Measurements from ENCODE around the gene RPS6KB2.

GRCh38 chr11:67416416-67417335 lies 11.6 kb upstream of the RPS6KB2 start:
- TF ChIP-seq, protein P1, sequence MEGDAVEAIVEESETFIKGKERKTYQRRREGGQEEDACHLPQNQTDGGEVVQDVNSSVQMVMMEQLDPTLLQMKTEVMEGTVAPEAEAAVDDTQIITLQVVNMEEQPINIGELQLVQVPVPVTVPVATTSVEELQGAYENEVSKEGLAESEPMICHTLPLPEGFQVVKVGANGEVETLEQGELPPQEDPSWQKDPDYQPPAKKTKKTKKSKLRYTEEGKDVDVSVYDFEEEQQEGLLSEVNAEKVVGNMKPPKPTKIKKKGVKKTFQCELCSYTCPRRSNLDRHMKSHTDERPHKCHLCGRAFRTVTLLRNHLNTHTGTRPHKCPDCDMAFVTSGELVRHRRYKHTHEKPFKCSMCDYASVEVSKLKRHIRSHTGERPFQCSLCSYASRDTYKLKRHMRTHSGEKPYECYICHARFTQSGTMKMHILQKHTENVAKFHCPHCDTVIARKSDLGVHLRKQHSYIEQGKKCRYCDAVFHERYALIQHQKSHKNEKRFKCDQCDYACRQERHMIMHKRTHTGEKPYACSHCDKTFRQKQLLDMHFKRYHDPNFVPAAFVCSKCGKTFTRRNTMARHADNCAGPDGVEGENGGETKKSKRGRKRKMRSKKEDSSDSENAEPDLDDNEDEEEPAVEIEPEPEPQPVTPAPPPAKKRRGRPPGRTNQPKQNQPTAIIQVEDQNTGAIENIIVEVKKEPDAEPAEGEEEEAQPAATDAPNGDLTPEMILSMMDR (IDR thresholded peaks at IDR 0.05; ENCODE audit: extremely low read depth in 1 of 2, insufficient read depth in 1 of 2, low read depth in 1 of 2, low read length in 2 of 2), result no peak
- TF ChIP-seq EZH2 (IDR thresholded peaks at IDR 0.05; ENCODE audit: borderline replicate concordance, low read depth, low read length, severe bottlenecking), result no peak
- TF ChIP-seq POLR2A (IDR thresholded peaks at IDR 0.05; ENCODE audit: low read depth, low read length), result no peak
- TF ChIP-seq POLR2AphosphoS5 (IDR thresholded peaks at IDR 0.05; ENCODE audit: insufficient read depth, low read depth, low read length), result no peak
- TF ChIP-seq FOS (IDR thresholded peaks at IDR 0.05; ENCODE audit: borderline replicate concordance, insufficient read depth, low read length), result no peak
- TF ChIP-seq GATA2 (IDR thresholded peaks at IDR 0.05; ENCODE audit: insufficient read depth, insufficient read length, low read depth, low read length), result no peak
- no peak for TF ChIP-seq MAX (IDR thresholded peaks at IDR 0.05; ENCODE audit: insufficient read depth, insufficient read length)
- TF ChIP-seq JUN (IDR thresholded peaks at IDR 0.05; ENCODE audit: borderline replicate concordance, insufficient read depth, insufficient read length, low read depth), result no peak

Data from endothelial cell of umbilical vein (primary cell).